GM12874 (cell line): ENCODE data around the gene PCDH9.

ENCODE experiments used
- TF ChIP-seq, protein P1 (sequence below): IDR thresholded peaks from 2 replicates; pipeline ENCODE4 v1.5.1; 2011; ENCODE audit warnings: low read depth, mild to moderate bottlenecking, control low read depth, low read length, moderate library complexity; ENCODE audit not compliant: insufficient read depth

The PCDH9 gene

DNA sequence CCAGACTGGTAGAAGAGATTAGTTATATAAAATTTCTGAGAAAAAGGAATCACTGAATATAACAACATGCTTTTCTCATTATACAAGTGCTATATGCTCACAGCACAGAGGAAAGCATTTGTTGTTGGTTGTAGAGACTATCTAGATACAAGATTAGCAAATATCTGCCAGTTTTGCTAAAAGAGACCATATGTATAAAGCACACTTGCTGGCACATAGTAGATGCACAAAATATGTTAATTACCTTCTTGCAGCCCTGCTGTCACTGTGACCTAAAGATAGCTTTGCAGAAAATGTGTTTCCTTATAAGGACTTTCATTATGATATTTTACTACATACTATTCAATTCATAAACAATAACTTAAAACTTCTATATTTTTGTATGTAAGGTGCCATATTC, 755.1 kb downstream of the PCDH9 start:
- TF ChIP-seq, protein P1, sequence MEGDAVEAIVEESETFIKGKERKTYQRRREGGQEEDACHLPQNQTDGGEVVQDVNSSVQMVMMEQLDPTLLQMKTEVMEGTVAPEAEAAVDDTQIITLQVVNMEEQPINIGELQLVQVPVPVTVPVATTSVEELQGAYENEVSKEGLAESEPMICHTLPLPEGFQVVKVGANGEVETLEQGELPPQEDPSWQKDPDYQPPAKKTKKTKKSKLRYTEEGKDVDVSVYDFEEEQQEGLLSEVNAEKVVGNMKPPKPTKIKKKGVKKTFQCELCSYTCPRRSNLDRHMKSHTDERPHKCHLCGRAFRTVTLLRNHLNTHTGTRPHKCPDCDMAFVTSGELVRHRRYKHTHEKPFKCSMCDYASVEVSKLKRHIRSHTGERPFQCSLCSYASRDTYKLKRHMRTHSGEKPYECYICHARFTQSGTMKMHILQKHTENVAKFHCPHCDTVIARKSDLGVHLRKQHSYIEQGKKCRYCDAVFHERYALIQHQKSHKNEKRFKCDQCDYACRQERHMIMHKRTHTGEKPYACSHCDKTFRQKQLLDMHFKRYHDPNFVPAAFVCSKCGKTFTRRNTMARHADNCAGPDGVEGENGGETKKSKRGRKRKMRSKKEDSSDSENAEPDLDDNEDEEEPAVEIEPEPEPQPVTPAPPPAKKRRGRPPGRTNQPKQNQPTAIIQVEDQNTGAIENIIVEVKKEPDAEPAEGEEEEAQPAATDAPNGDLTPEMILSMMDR = no peak

DNA sequence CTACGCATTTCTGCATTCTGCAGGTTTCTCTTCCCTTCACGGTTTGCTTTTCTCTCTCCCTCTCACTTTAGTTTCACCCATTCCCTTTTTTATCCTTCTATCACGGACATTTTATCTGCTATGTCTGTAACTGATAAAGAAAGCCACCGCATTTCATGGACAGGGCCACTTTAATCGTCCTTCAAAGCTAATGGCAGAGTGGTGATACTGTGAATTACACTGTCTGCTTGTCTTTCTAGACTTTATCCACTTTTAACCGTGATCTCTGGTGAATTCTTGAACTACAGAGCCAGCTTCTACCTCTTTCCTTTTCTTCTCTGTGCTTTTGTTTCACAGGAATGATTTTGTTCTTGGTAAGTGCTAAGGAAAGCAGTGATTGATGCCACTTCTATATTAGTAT, 760.4 kb downstream of the PCDH9 start:
- TF ChIP-seq, protein P1 = no peak

DNA sequence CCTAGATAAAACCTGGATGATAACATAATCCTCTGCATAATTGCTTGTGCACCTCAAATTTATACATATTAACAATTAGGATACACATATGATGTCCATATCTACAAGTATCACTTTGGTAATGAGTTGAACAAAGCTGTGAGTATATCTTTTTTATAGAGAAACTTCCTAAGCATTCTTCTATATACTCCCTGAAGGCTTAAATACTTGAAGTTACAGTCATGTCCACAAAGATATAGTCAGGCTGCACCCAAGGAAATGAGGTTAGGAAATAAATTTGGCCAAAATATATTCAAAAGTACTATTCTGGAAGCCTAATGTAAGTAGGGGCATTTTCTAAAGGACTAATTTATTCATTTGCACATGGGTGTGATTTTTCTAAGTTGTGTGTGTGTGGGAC, 761.5 kb downstream of the PCDH9 start:
- TF ChIP-seq, protein P1 = no peak

DNA sequence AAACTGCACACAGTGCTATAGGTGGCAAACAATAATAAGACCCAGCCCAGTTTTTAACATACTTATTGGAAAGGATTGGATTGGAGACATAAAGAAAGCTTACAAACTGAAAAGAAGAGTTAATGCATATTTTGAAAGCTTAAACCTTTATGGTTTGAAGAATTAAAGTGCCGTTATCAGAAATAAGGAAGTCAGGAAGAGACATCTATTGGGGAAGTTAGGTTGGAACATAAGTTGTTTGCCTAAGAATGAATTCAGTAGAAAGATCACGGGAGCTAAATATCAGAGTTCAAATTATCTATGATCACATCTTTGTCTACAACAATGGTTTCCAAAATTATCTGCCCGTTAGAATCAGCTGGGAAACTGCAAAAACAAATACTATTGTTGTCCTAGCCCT, 767.9 kb downstream of the PCDH9 start:
- TF ChIP-seq, protein P1 = no peak

DNA sequence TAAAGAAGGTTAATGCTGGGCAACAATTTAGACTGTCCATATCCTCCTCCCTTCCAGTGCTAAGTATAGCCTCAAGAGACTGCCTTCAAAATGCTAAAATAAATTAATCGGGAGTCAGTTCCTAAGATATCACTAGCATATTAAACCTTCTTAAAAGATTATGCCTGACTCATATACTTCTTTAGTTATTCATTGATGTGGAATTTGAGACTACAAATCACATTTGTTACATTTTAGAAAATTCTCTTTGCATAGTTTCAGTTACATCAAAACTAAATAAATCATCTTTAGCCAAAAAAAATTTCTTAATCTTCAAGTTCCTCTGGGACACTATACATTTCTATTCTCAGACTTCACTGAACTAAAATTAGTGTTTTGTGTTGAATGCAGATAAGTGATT, 769.1 kb downstream of the PCDH9 start:
- TF ChIP-seq, protein P1 = no peak

DNA sequence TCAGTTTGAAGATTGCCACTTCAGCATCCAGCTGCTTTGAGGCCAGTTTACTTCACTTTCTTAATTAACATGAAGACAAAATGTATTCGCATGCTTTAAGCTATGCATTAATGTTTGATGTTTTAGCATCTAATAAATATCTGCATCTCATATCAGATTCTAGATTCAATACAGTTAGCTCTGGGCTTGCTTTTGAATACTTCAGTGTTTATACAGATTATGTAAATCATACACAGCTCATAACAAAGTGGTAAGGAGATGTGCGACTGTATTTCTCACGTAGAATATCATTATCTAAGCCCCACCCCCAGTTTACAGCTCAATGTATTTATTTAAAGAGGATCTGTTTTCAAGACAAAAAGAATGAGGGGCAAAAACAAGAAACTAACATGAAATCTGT, 770.5 kb downstream of the PCDH9 start:
- TF ChIP-seq, protein P1 = no peak

DNA sequence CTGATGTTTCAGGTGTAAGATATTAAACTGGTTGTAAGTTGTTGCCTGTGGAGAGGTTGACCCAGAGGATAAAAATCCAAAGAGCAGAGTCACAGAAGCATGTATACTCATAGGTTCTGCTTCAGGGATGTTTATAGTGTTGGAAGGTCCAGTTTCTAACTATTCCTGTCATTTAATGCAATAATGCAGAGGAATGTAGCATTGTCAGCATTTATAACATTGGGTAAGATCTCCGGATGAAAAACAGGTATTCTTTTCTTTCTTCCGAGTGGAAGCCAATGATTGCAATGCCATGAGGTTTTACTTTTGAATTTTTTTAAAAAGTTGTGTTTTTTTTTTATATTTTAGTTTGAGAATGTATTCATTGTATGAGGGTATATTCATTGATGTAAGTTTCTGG, 771.0 kb downstream of the PCDH9 start:
- TF ChIP-seq, protein P1 = no peak

DNA sequence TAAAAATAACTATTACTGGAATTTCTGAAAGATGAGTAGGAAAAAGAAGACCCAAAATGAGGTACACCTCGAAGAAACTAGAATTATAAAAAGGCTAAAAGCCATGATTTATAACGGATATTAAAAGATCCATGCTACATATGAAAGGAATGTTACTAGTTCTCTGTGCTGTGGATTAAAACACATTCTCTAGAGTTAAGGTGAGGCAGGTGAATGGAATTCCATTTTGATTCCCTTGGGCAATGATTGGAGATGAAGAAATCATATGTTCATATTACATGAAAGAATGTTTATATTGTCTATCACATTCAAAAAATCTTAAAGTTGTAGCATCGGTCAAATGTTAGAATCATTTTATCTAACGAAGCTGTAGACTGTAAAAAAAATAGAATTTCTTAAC, 783.7 kb downstream of the PCDH9 start:
- TF ChIP-seq, protein P1 = no peak
